SU-DHL-6 (cell line): ENCODE data around the gene ZNF678.

ENCODE experiments used
- CTCF ChIP-seq: fragments of 200-600 bp; sonication (generic); IDR thresholded peaks from one replicate; pipeline ENCODE4 v1.5.1; 2017; ENCODE audit warnings: antibody characterized with exemption, mild to moderate bottlenecking, low read length, moderate library complexity; ENCODE audit not compliant: insufficient read depth, poor library complexity, severe bottlenecking
- EZH2phosphoT487 ChIP-seq: fragments of 200-600 bp; sonication (generic), shearing (Covaris generic); conservative IDR thresholded peaks from 2 replicates; pipeline ENCODE4 v1.6.1; 2018; ENCODE audit warnings: mild to moderate bottlenecking, antibody characterized with exemption, low read length, moderate library complexity, mixed read lengths

- TF ChIP-seq CTCF: no peak
- no peak for TF ChIP-seq EZH2phosphoT487
These were observed 19.0 kb upstream of the ZNF678 start for GRCh38 chr1:227544067-227545050.
